Neural cell (in vitro differentiated cells): ENCODE data around the gene PDZRN3. TPM values are rescaled to one million over a fixed set of nuclear protein-coding genes. Genes with fewer than 3 reads are reported as not detected.

Experiments used
- H2AFZ ChIP-seq: fragments of 200-600, 300-800 bp; sonication (generic), shearing (Covaris generic); 2 replicates; pipeline ENCODE4 v1.6.0; 2014; ENCODE audit warnings: low read depth, mild to moderate bottlenecking, antibody characterized with exemption, low read length, moderate library complexity
- H3F3A ChIP-seq: fragments of 200-600 bp; shearing (Covaris generic); 2 replicates; pipeline ENCODE4 v1.6.1; 2016; ENCODE audit warnings: mild to moderate bottlenecking, moderate library complexity, mixed read lengths, antibody characterized with exemption, low read length; ENCODE audit not compliant: insufficient read depth, poor library complexity, severe bottlenecking
- H3K27ac ChIP-seq: fragments of 200-600, 300-800 bp; sonication (generic), shearing (Covaris generic); 2 replicates; pipeline ENCODE4 v1.5.1; 2014; ENCODE audit warnings: mild to moderate bottlenecking, low read length, moderate library complexity
- H3K27me3 ChIP-seq: fragments of 300-800, 200-600 bp; sonication (generic), shearing (Covaris generic); 2 replicates; pipeline ENCODE4 v1.6.0; 2014; ENCODE audit warnings: mild to moderate bottlenecking, low read depth, low read length, moderate library complexity; ENCODE audit not compliant: insufficient read depth
- H3K36me3 ChIP-seq: fragments of 300-800, 200-600 bp; sonication (generic), shearing (Covaris generic); 2 replicates; pipeline ENCODE4 v1.5.1; 2014; ENCODE audit warnings: mild to moderate bottlenecking, antibody characterized with exemption, low read length, moderate library complexity; ENCODE audit not compliant: insufficient read depth
- H3K4me2 ChIP-seq: fragments of 300-800, 200-600 bp; sonication (generic), shearing (Covaris generic); 2 replicates; pipeline ENCODE4 v1.6.0; 2014; ENCODE audit warnings: mild to moderate bottlenecking, low read length
- H3K4me3 ChIP-seq: fragments of 300-800, 200-600 bp; sonication (generic), shearing (Covaris generic); 2 replicates; pipeline ENCODE4 v1.5.1; 2014; ENCODE audit warnings: mild to moderate bottlenecking, low read length, moderate library complexity
- H3K79me2 ChIP-seq: fragments of 200-600 bp; shearing (Covaris generic); replicated peaks from 2 replicates; pipeline ENCODE4 v1.6.0; 2014; ENCODE audit warnings: mild to moderate bottlenecking, low read length, moderate library complexity; ENCODE audit not compliant: insufficient read depth
- H3K9ac ChIP-seq: fragments of 300-800, 200-600 bp; sonication (generic), shearing (Covaris generic); 2 replicates; pipeline ENCODE4 v1.6.1; 2016; ENCODE audit warnings: mild to moderate bottlenecking, low read length, mixed read lengths
- H3K9me2 ChIP-seq: fragments of 200-600 bp; shearing (Covaris generic); 2 replicates; pipeline ENCODE4 v1.6.1; 2016; ENCODE audit warnings: mild to moderate bottlenecking, low read length, mixed read lengths; ENCODE audit not compliant: insufficient read depth
- H3K9me3 ChIP-seq: fragments of 200-600, 300-800 bp; sonication (generic), shearing (Covaris generic); 2 replicates; pipeline ENCODE4 v1.6.1; 2016; ENCODE audit warnings: mild to moderate bottlenecking, mixed run types, low read length, moderate library complexity, mixed read lengths
- H4K20me1 ChIP-seq: fragments of 200-600 bp; shearing (Covaris generic); 2 replicates; pipeline ENCODE4 v1.6.1; 2016; ENCODE audit warnings: mild to moderate bottlenecking, mixed run types; ENCODE audit not compliant: insufficient read depth
- CTCF ChIP-seq: fragments of 450-650 bp; IDR thresholded peaks from 2 replicates; pipeline ENCODE4 v1.5.1; 2014; ENCODE audit warnings: antibody characterized with exemption, mild to moderate bottlenecking, moderate library complexity; ENCODE audit not compliant: poor library complexity, severe bottlenecking
- EP300 ChIP-seq: fragments of 450-650 bp; conservative IDR thresholded peaks from 2 replicates; pipeline ENCODE4 v1.6.1; 2014; ENCODE audit warnings: antibody characterized with exemption, mild to moderate bottlenecking, moderate library complexity; ENCODE audit not compliant: poor library complexity, severe bottlenecking
- EZH2 ChIP-seq: fragments of 200-600, 300-800 bp; shearing (Covaris generic), sonication (generic); IDR thresholded peaks from 2 replicates; pipeline ENCODE4 v1.6.1; 2014; ENCODE audit warnings: antibody characterized with exemption, low read length, borderline replicate concordance, mild to moderate bottlenecking; ENCODE audit not compliant: insufficient read depth, poor library complexity, severe bottlenecking
- MXI1 ChIP-seq: fragments of 450-650 bp; conservative IDR thresholded peaks from 2 replicates; pipeline ENCODE4 v1.6.1; 2014; ENCODE audit warnings: antibody characterized with exemption, mild to moderate bottlenecking; ENCODE audit not compliant: poor library complexity, severe bottlenecking
- POLR2AphosphoS5 ChIP-seq: IDR thresholded peaks from 2 replicates; pipeline ENCODE4 v1.6.1; 2012
- RAD21 ChIP-seq: fragments of 450-650 bp; conservative IDR thresholded peaks from 2 replicates; pipeline ENCODE4 v1.6.1; 2014; ENCODE audit warnings: antibody characterized with exemption, mild to moderate bottlenecking, moderate library complexity
- REST ChIP-seq: IDR thresholded peaks from 2 replicates; pipeline ENCODE4 v1.6.1; 2012; ENCODE audit warnings: borderline replicate concordance
- SMC3 ChIP-seq: fragments of 450-650 bp; conservative IDR thresholded peaks from 2 replicates; pipeline ENCODE4 v1.6.1; 2014; ENCODE audit warnings: antibody characterized with exemption, mild to moderate bottlenecking, moderate library complexity; ENCODE audit not compliant: poor library complexity
- TAF1 ChIP-seq: IDR thresholded peaks from 2 replicates; pipeline ENCODE4 v1.6.1; 2012; ENCODE audit warnings: low read depth
- polyA plus RNA-seq: library from polyadenylated mRNA; depleted of rRNA; stranded (reverse); fragments of >200 nt; gene quantifications from 2 replicates; pipeline ENCODE4 v1.2.3, GENCODE V29; 2014

Gene PDZRN3
- polyA plus RNA-seq, 1 donor from 2014 or later: 1.1 TPM

GRCh38 chr3:73604451-73604850 lies 20.3 kb downstream of the PDZRN3 start:
- Histone ChIP-seq H4K20me1 (no peaks in the 10 kb centered on the region), H3K9me3 (no peaks in the 10 kb centered on the region), H3K27ac (no peak overlapping the region), H3K9me2 (no peaks in the 10 kb centered on the region), H3K4me2 (no peak overlapping the region), H2AFZ (no peak overlapping the region), H3K9ac (no peak overlapping the region), H3K36me3 (no peaks in the 10 kb centered on the region), H3F3A (no peaks in the 10 kb centered on the region), H3K27me3 (no peaks in the 10 kb centered on the region), H3K4me3 (no peak overlapping the region), H3K79me2 (no peaks in the 10 kb centered on the region)
- TF ChIP-seq REST (no peak), RAD21 (no peak), CTCF (no peak), POLR2AphosphoS5 (no peak), SMC3 (no peak), EZH2 (no peak), TAF1 (no peak), EP300 (no peak), MXI1 (no peak)

- Histone ChIP-seq H3K4me2 (no peak overlapping the region), H2AFZ (no peak overlapping the region), H3K79me2 (no peaks in the 10 kb centered on the region), H3K27me3 (no peaks in the 10 kb centered on the region), H3K9me3 (no peaks in the 10 kb centered on the region), H3K27ac (no peak overlapping the region), H3F3A (no peaks in the 10 kb centered on the region), H3K9me2 (no peaks in the 10 kb centered on the region), H4K20me1 (no peaks in the 10 kb centered on the region), H3K36me3 (no peaks in the 10 kb centered on the region), H3K4me3 (no peak overlapping the region), H3K9ac (no peak overlapping the region)
- TF ChIP-seq EP300 (no peak), CTCF (no peak), TAF1 (no peak), RAD21 (no peak), MXI1 (no peak), REST (no peak), SMC3 (no peak), EZH2 (no peak), POLR2AphosphoS5 (no peak)
These were observed 21.0 kb downstream of the PDZRN3 start for GRCh38 chr3:73603762-73604171.
